HepG2 (cell line): ENCODE results near the gene TOPORS. TPM values are rescaled to one million over a fixed set of nuclear protein-coding genes. Genes with fewer than 3 reads are reported as not detected.

Experiments
- ARNTL ChIP-seq: sonication (generic); formaldehyde crosslinking; IDR thresholded peaks from 2 replicates; pipeline ENCODE4 v1.4.0; 2020; ENCODE audit warnings: mild to moderate bottlenecking, missing genetic modification reagents
- CERS6 ChIP-seq: sonication (generic); formaldehyde crosslinking; IDR thresholded peaks from 2 replicates; pipeline ENCODE4 v1.5.0; 2020; ENCODE audit warnings: missing genetic modification reagents
- EHMT2 ChIP-seq: fragments of 200-600 bp; sonication (generic); IDR thresholded peaks from 2 replicates; pipeline ENCODE4 v1.7.0; 2017; ENCODE audit warnings: antibody characterized with exemption, low read depth, low read length, borderline replicate concordance
- KAT7 ChIP-seq: IDR thresholded peaks from 2 replicates; pipeline ENCODE4 v1.6.1; 2018; ENCODE audit warnings: borderline replicate concordance, missing compliant biosample characterization
- MYC ChIP-seq: sonication (generic); formaldehyde crosslinking; IDR thresholded peaks from 2 replicates; pipeline ENCODE4 v1.9.0; 2021; ENCODE audit warnings: missing genetic modification reagents, borderline replicate concordance
- SMC3 ChIP-seq: IDR thresholded peaks from 2 replicates; pipeline ENCODE4 v1.6.1; 2011; ENCODE audit warnings: low read length, improper control_type of control experiment
- ZBTB8A ChIP-seq: sonication (generic); formaldehyde crosslinking; IDR thresholded peaks from 2 replicates; pipeline ENCODE4 v1.4.0; 2020; ENCODE audit warnings: mild to moderate bottlenecking, low read depth, missing genetic modification reagents, borderline replicate concordance
- ZNF292 ChIP-seq: sonication (generic); formaldehyde crosslinking; IDR thresholded peaks from 2 replicates; pipeline ENCODE4 v1.8.1; 2022; ENCODE audit warnings: mild to moderate bottlenecking, low read depth, missing genetic modification reagents, borderline replicate concordance
- ZNF318 ChIP-seq: sonication (generic); formaldehyde crosslinking; IDR thresholded peaks from 2 replicates; pipeline ENCODE4 v1.4.0; 2020; ENCODE audit warnings: mild to moderate bottlenecking, missing genetic modification reagents
- ZNF687 ChIP-seq: sonication (generic); formaldehyde crosslinking; IDR thresholded peaks from 2 replicates; pipeline ENCODE4 v1.5.1; 2020; ENCODE audit warnings: mild to moderate bottlenecking, missing genetic modification reagents, moderate library complexity
- polyA plus RNA-seq, 8 experiments: library from polyadenylated mRNA; depleted of rRNA in 3 of 8; stranded (reverse) in 7 of 8; unstranded in 1 of 8; fragments of >200 nt; fragmentation: Illumina TruSeq in 4 of 8; extraction: Trizol in 4 of 8; gene quantifications; 2 replicates each; pipeline versions ENCODE4 v1.2.1 to v1.2.3, GENCODE V29; 2011 to 2016; ENCODE audit warnings: low read depth in 4 of 8, missing spikeins in 1 of 8, mixed read lengths in 1 of 8; ENCODE audit not compliant: insufficient read depth in 1 of 8
- total RNA-seq, 5 experiments: library from RNA; depleted of rRNA; stranded (reverse); fragments of >200 nt; fragmentation: Illumina TruSeq; extraction: Trizol; gene quantifications; 2 replicates each; pipeline ENCODE4 v1.2.3, GENCODE V29; 2016; ENCODE audit warnings: low read depth in 1 of 5
- TF ChIP-seq, protein P1 (sequence below): sonication (generic); formaldehyde crosslinking; IDR thresholded peaks from 2 replicates; pipeline ENCODE4 v1.5.1; 2020; ENCODE audit warnings: missing genetic modification reagents, mild to moderate bottlenecking, borderline replicate concordance
- TF ChIP-seq, protein P2 (sequence below): sonication (generic); formaldehyde crosslinking; IDR thresholded peaks from 2 replicates; pipeline ENCODE4 v1.8.0; 2022; ENCODE audit warnings: mild to moderate bottlenecking, missing genetic modification reagents, moderate library complexity

The TOPORS gene
- total and polyA plus RNA-seq, 2 of the 13 experiments (the other 11 are each of a cell fraction or from before 2014, with no cell fraction given), result 6.8 to 19.6 TPM

DNA sequence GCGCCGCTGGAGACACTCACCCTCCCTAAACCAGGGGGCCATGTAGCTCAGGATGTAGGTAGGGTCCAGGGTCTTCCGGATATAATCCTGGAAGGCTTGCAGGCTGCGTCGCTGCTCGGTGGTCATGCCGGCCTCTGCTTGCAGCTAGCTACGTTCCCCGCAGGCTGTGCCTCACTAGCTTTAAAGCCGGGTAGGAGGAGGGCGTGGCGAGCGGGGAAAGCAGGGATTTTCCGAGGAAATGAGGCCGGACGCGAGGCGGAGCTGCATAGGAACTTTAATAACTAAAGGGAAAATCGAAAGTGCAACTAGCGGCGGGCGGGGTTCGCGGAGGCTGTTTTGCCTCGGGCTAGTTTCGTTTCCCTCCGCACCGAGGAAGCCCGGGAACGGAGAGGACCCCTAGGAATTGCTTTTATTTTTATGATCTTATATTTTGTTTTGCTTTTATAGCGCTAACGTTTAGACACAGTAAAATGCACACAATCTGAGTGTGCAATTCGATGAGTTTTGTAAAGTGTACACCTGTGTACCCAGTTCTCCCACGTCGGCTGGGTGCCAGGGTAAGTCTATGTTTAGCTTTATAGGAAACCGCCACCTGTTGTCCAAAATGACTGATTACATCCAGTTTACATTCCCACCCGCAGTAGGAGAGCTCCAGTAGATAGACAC lies 26.2 kb downstream of the TOPORS start, which contains the start of gene RIGI (continued):
- TF ChIP-seq EHMT2, result no peak
- TF ChIP-seq ARNTL (CRISPR knock-in tag), result no peak
- TF ChIP-seq ZNF292 (CRISPR knock-in tag), result peak; percentile 94
- TF ChIP-seq, protein P1, sequence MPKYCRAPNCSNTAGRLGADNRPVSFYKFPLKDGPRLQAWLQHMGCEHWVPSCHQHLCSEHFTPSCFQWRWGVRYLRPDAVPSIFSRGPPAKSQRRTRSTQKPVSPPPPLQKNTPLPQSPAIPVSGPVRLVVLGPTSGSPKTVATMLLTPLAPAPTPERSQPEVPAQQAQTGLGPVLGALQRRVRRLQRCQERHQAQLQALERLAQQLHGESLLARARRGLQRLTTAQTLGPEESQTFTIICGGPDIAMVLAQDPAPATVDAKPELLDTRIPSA (CRISPR knock-in tag), result no peak
- TF ChIP-seq, protein P2, sequence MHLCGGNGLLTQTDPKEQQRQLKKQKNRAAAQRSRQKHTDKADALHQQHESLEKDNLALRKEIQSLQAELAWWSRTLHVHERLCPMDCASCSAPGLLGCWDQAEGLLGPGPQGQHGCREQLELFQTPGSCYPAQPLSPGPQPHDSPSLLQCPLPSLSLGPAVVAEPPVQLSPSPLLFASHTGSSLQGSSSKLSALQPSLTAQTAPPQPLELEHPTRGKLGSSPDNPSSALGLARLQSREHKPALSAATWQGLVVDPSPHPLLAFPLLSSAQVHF (CRISPR knock-in tag), result no peak
- TF ChIP-seq ZNF318, result no peak
- no peak for TF ChIP-seq ZBTB8A (CRISPR knock-in tag)
- TF ChIP-seq CERS6 (CRISPR knock-in tag), result no peak
- TF ChIP-seq SMC3, result peak; percentile 69
- peak; percentile 77 for TF ChIP-seq ZNF687
- TF ChIP-seq MYC (CRISPR knock-in tag), result peak; percentile 57; the same call in 1 of the 2 replicates
- peak; percentile 87 for TF ChIP-seq KAT7 (CRISPR knock-in tag)
